Esophagus squamous epithelium (tissue), 5 donors: Measurements from ENCODE around the gene ADI1. TPM values are rescaled to one million over a fixed set of nuclear protein-coding genes. Genes with fewer than 3 reads are reported as not detected.
A peak's percentile ranks its signal among the peaks of the same experiment; 100 is the strongest.

Experiments used
- DNase-seq: peaks from one replicate; lab custom pipeline; 2025; lab: John Stamatoyannopoulos, UW
- H3K27ac ChIP-seq, 4 donors: fragments of 200-600 bp; sonication (generic); one replicate each; pipeline ENCODE4 v1.5.1; 2016 to 2019; ENCODE audit warnings: mild to moderate bottlenecking in 1 of 4
- H3K27me3 ChIP-seq, 4 donors: fragments of 200-600 bp; sonication (generic); 1 replicate in 3 of 4; 2 replicates in 1 of 4; pipeline versions ENCODE4 v1.5.1 to v1.6.0; 2017 to 2021; ENCODE audit warnings: antibody characterized with exemption in 1 of 4
- H3K36me3 ChIP-seq, 3 donors: fragments of 200-600 bp; sonication (generic); one replicate each; pipeline ENCODE4 v1.5.1; 2016 to 2019
- H3K4me1 ChIP-seq, 3 donors: fragments of 200-600 bp; sonication (generic); one replicate each; pipeline ENCODE4 v1.5.1; 2017 to 2019
- H3K4me3 ChIP-seq, 4 donors: fragments of 200-600 bp; sonication (generic); 1 replicate in 3 of 4; 2 replicates in 1 of 4; pipeline ENCODE4 v1.5.1; 2016 to 2019; ENCODE audit warnings: mild to moderate bottlenecking in 2 of 4, moderate library complexity in 1 of 4
- H3K9me3 ChIP-seq, 3 donors: fragments of 200-600 bp; sonication (generic); one replicate each; pipeline ENCODE4 v1.5.1; 2016 to 2019
- CTCF ChIP-seq, 6 experiments: fragments of 450-650 bp in 4 of 6; fragments of 200-600 bp in 2 of 6; sonication (generic) in 2 of 6; IDR thresholded peaks; one replicate each; pipeline ENCODE4 v1.5.1; 2016 to 2019; ENCODE audit warnings: antibody characterized with exemption in 6 of 6, mild to moderate bottlenecking in 4 of 6, moderate library complexity in 4 of 6
- POLR2A ChIP-seq, 4 donors: fragments of 450-650 bp; IDR thresholded peaks; one replicate each; pipeline ENCODE4 v1.6.1; 2017; ENCODE audit warnings: antibody characterized with exemption in 4 of 4, mild to moderate bottlenecking in 4 of 4, moderate library complexity in 3 of 4
- WGBS, 2 donors: methylation state at CpG; one replicate each; pipeline ENCODE4 v1.1.5; 2018; 5-methylcytosine and 5-hydroxymethylcytosine counted together
- intact Hi-C: fragments of 100-400 bp; cut with DNase I; formaldehyde crosslinking; loops from one replicate; pipeline ENCODE4 v1.15.0; 2022
- total RNA-seq, 4 donors: library from RNA; depleted of rRNA; stranded (reverse); fragments of >200 nt; gene quantifications; one replicate each; pipeline ENCODE4 v1.1.0, GENCODE V29; 2016
- donor health status: DM: yes; HTN: yes; CAD: no.

Gene ADI1
- total RNA-seq, 4 donors from 2014 or later: 33.3 to 73.6 (median 54.9) TPM

GRCh38 chr2:3462493-3463104 lies 56.7 kb downstream of the ADI1 start:
- DNase-seq: no peak

GRCh38 chr2:3461801-3462492 lies 57.4 kb downstream of the ADI1 start:
- peaks cover 0 to 5% (median 0%) of the 10 kb centered on the region in 3 donors for H3K4me1 ChIP-seq
- peak overlapping the region in 2 of 4 donors; percentile 30 to 37 for H3K27ac ChIP-seq
- 60 to 67% methylated on average over 9 to 10 of the region's 12 CpGs for whole genome bisulfite sequencing, 2 donors
- peak overlapping the region in 1 of 4 donors; percentile 15 for H3K4me3 ChIP-seq
- intact Hi-C loops: no loop called here
- TF ChIP-seq POLR2A (IDR thresholded peaks at IDR 0.05) (no peak), CTCF (IDR thresholded peaks at IDR 0.05) (peak; percentile 49 to 91 (median 90))
- H3K27me3 ChIP-seq: no peaks in the 10 kb centered on the region
- no peaks in the 10 kb centered on the region for H3K9me3 ChIP-seq
- H3K36me3 ChIP-seq: peaks cover 15 to 93% (median 30%) of the 10 kb centered on the region in 3 donors
- no peak for DNase-seq

More at GRCh38 chr2:3462493-3463104, 56.7 kb downstream of the ADI1 start:
- H3K4me1 ChIP-seq: peaks cover 0 to 5% (median 0%) of the 10 kb centered on the region in 3 donors
- peaks cover 20 to 93% (median 26%) of the 10 kb centered on the region in 3 donors for H3K36me3 ChIP-seq
- intact Hi-C loops: no loop called here
- H3K27me3 ChIP-seq: no peaks in the 10 kb centered on the region
- no peaks in the 10 kb centered on the region for H3K9me3 ChIP-seq
- no peak for TF ChIP-seq CTCF (IDR thresholded peaks at IDR 0.05)
- TF ChIP-seq POLR2A (IDR thresholded peaks at IDR 0.05): no peak
- no peak overlapping the region for H3K4me3 ChIP-seq
- 71 to 79% methylated on average over 9 to 10 of the region's 10 CpGs for WGBS, 2 donors
- H3K27ac ChIP-seq: no peak overlapping the region

- Histone ChIP-seq H3K36me3 (peaks cover 11 to 93% (median 32%) of the 10 kb centered on the region in 3 donors), H3K4me1 (peaks cover 0 to 5% (median 0%) of the 10 kb centered on the region in 3 donors), H3K27me3 (no peaks in the 10 kb centered on the region), H3K9me3 (no peaks in the 10 kb centered on the region), H3K27ac (peak overlapping the region in 2 of 4 donors; percentile 30 to 37), H3K4me3 (no peak overlapping the region)
- no peak for DNase-seq
- intact Hi-C loops: no loop called here
- WGBS, 2 donors: 78 to 86% methylated on average over 19 to 24 of the region's 38 CpGs
- no peak for TF ChIP-seq CTCF (IDR thresholded peaks at IDR 0.05)
- no peak for TF ChIP-seq POLR2A (IDR thresholded peaks at IDR 0.05)
These were observed 58.2 kb downstream of the ADI1 start for GRCh38 chr2:3460831-3461800.

- intact Hi-C loops: no loop called here
- Histone ChIP-seq H3K27me3 (no peaks in the 10 kb centered on the region), H3K36me3 (peaks cover 11 to 93% (median 26%) of the 10 kb centered on the region in 3 donors), H3K9me3 (no peaks in the 10 kb centered on the region), H3K27ac (no peak overlapping the region), H3K4me1 (peaks cover 0 to 5% (median 0%) of the 10 kb centered on the region in 3 donors), H3K4me3 (no peak overlapping the region)
- TF ChIP-seq CTCF (IDR thresholded peaks at IDR 0.05) (no peak), POLR2A (IDR thresholded peaks at IDR 0.05) (no peak)
- WGBS, 2 donors: 75 to 91% methylated on average over 10 of the region's 11 CpGs
- DNase-seq: no peak
These were observed 59.2 kb downstream of the ADI1 start for GRCh38 chr2:3460156-3460555.
